GM11168 (cell line): ENCODE results near the gene RHOJ.
"Not testable (repeated sequence)": the region's sequence is repeated elsewhere in the genome, so short reads cannot be mapped to it uniquely, and the experiment has no call there.

Experiments
- in situ Hi-C: fragments of 300-500 bp; cut with MboI; formaldehyde crosslinking; loops from one replicate; pipeline ENCODE4 v1.12.0; 2022; ENCODE audit warnings: low sequenced_read_pairs; ENCODE audit not compliant: unreplicated experiment

Gene RHOJ

DNA sequence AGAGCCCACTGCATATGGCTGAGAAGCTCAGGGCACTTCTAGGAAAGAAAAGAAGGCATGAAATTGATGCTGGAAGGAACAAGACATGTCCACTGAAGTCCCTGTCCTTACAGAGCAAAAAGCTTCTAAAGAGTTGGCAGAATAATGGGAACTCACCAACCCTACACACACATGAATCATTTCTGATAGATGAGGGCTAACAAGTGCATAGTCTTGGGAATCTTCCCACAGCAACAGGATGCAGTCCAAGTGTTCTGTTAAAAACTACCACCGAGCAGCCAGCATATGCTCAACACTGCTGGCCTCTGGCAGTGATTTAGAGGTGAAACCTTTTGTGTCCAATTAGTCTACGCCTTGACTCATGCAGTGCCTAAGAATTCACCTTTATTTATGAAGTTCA lies 44.8 kb downstream of the RHOJ start:
- in situ Hi-C loops, result no loop called here

DNA sequence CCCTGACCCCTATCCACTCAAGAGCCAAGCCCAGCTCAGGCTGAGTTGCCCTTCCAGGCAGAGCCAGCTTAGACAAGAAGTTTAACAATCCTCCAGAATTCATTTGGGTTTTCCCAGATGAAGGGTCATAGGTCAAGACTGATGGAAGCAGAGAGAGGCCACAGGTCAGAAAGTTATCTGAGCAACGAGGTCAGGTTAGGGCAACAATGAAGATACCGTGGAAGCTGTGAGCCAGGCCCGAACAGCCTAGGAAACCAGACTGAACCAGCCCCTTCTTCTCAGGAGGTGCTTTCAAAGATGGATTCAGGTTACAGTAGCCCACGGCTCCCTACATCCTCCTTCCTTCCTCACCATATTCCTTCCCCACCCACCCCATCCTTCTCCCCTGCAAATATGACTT lies 53.1 kb downstream of the RHOJ start:
- in situ Hi-C loops, result no loop called here

DNA sequence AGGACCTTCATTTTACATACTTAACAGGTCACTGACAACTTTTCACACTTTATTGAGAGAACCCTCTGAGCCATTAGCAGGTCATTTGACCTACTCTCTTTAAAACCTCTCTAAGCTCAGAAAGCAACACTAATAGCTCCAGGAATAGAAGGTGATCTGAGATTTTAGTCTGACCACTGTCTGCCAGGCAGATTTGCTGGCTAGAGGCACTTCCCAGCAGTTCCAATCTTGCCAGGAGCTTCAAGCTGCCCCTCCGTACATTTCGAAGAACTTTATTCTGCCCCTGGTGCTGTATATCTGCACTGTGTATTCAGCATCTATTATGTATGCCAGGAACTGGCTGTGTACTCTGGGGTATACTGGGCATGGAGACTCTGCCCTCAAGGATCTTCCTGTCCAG lies 58.2 kb downstream of the RHOJ start:
- in situ Hi-C loops, result no loop called here

DNA sequence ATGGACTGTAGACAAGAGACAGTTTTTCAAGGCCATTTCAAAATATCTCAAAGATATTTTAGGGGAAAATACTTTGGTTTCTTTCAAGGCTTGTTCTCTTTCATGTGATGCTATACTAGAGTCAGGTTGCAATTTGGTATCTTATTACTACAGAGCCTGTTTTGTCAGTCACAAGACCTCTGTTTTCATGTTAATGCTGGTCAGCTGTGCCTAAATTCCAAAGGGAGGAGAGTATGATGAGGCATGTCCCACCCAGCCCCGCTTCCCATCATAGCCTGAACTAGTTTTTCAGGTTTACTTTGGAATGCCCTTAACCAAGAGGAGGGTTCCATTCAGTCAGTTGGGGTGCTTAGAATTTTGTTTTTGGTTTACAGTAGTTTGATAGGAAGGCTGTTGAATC lies 61.9 kb downstream of the RHOJ start:
- in situ Hi-C loops, result no loop called here

DNA sequence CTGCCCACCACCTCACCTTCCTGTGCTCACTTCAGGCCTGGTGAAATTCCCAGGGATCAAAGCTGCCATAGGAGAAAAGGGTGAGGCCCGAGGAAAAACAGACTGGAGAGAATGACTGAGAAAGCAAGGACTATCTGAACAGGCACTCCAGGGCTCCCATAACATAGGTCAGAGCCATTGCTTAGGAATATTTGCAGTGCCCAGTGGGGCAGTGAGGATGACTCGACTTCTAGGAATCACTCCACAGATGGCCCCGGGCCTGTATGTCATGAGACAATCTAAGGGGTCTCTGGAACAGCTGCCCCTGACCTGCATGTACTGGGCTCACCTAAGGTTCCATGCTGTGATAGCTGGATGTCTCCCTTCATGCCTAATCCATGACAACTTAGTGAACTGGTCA lies 62.9 kb downstream of the RHOJ start:
- in situ Hi-C loops, result no loop called here

DNA sequence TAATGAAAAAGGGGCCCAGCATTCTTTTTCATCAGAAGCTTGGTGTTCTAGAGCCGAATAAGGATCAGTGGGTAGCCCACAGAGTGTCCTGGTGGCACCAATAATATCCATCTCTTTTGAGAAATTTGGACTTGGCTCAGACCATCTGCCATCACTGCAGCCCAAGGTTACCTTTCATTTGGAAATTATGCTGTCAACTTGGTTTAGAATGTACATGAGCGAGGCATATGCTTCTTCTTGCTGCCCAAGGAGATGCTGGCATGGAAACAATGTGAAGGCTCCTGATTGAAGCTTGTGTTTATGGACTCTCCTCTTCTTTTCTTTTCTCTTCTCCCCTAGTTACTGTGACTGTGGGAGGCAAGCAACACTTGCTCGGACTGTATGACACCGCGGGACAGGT lies 64.5 kb downstream of the RHOJ start:
- in situ Hi-C loops, result no loop called here

DNA sequence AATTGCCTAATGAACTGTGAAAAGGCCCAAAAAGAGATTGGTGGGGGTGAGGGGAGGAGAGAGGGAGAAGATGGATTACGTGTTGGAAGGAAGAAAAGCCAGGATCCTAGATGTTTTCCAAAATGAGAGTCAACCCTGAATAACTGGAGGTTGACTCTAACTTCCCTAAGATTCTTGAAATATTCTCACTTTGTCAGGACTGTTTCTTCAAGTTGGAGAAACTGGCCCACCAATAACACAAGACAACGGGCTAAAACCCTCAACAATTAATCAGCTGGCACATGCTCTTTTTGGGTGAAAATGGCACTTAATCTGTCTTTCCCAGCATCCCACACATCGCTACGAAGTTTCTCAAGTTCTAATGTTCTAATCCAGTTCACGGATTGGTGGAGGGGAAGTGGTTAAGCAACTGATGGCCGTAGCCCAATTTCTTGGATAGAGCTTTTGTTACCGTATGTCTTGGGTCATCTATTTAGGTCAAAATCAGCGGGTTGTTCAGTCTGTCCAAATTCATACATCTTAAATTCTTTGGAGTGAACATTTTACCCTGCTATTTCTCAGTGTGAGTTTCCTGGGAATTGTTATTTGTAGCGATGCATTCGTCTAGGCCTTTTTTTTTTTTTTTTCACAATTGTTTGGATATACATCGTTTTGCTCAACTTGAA lies 65.5 kb downstream of the RHOJ start:
- in situ Hi-C loops, result loop anchor here (5.0 kb wide), 1 partner anchor 1102 kb away; no protein-coding TSS in a partner anchor

DNA sequence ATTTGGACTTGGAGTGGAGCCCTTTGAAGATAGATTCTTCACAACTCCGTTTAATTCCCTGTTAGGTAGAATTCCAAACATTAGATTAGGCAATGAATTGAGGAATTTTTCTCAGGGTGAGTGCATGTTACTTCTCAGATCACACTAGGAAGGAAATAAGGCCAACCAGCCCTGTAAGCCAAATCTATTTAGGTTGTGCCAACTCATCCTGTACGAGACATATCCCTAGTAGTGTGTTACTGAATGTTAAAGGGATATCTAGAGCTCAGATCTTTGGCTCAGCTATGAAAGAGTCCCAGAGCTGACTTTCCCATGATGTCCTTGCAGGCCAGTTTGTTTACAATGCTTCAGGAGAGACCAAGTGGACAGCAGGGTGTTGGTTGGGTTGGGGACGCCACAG lies 68.9 kb downstream of the RHOJ start:
- in situ Hi-C loops, result loop anchor here (5.0 kb wide), 1 partner anchor 1106 kb away; no protein-coding TSS in a partner anchor

DNA sequence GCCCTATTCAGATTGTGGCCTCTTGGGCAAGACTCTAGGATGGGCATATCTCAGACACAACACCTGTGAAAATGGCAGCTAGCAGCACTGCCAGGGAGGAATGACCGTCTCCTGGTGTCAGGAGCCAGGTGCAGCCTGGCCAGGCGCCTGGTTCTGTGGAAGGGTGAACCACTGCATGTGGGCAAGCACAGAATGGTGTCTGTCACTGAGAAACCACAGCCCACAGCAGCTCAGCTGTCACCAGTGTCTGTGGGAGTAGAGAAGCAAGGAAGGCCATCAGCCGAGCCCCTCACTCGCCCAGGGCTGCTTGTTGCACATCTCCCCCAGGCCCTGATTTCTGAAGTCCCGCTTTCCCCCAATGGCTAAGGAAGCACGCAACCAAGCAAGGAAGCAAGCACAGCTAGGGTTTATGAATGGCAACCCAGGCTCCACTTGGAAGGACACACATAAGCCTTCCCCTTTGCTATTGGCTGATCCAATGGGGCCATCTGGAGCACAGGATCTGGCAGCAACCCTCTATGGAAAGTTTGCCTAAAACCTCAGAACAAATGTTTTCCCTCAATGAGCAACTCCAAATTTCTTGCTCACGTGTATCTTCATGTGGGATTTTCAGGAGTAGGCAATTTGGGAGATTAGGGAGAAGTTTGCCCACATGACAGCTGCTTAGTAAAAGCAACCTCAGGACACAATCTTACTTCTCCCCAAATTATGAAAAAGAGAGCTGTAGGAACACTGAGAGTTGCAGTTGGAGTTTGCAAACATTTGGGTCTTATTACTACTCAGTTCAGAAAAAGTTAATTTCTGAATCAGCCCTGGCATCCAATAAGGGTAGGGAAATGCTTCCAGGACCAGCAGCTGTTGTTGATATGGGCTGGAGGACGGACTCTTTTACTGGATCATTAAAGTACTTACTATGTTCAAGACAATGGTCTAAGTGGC lies 69.7 kb downstream of the RHOJ start:
- in situ Hi-C loops, result loop anchor here (5.0 kb wide), 1 partner anchor 1107 kb away; no protein-coding TSS in a partner anchor

DNA sequence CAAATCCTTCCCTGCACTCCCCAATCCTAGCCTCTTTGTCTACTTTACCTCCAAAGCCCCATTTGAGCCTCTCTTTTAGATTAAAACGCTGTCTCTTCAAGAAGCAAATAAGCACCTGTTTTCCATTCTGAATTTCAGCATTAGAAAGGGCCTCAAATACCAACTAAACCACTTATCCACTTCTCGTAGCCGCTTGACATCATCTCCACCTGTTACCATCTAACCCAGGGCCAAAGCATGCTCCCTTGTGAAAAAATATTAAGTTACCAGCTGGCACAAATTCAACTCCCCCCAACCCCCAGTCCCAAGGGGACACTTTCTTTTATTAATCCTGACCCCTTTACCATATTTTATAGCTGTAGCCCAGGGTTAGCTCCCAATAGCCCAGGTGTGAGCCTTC lies 71.4 kb downstream of the RHOJ start:
- in situ Hi-C loops, result no loop called here

DNA sequence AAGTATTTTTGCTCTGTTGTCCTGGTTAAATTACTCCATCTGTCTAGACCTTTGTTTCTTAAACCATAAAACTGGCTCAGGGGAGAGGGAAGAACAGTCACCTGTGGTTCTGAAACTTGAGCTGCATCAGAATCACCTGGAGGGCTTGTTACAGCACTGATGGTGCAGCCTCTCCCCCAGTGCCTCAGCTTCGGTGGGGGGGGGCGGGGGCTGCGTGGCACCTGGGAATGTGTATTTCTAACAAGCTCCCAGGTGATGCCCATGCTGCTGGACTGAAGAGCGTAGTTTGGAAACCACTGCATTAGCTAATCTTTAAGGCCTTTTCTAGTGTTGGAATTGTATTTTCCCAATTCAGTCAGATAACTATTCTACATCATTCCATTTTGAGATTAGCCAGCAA lies 71.8 kb downstream of the RHOJ start:
- in situ Hi-C loops, result no loop called here

DNA sequence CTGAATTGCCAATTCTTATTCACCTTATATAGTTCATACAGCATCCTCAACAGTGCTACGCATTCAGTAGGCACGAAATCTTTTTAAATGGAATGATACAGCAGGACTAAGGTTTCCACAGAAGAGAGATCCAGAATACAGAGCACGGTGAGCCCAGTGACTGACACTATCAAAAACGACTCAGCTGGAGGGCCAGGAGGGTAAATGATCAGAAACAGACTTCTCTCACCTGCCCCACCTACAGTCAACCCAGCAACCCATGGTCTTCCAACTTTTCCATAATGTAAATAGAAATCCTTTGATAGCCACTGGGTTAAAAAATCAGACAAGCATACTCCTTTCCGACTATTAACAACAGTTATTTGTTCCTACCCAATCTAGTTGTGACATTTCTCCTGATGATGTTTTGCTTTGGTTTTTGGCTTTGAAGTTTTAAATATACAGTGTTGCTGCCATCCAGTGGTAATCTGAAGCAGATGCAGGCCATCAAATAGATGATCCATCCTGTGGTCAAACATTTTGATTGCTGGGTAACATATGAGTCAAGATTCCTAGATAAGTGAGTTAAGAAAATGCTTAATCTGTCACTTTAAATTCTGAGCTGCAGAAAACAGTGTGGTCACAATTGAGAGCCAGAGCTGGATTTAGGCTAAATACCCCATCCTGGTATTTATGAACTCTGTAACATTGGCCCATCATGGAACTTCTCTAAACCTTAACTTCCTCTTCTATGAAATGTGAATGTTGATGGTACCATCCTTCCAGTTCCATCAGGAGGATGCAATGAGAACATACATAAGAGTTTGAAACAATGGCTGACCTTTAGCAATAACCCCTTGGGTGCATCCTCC lies 72.5 kb downstream of the RHOJ start:
- in situ Hi-C loops, result no loop called here

DNA sequence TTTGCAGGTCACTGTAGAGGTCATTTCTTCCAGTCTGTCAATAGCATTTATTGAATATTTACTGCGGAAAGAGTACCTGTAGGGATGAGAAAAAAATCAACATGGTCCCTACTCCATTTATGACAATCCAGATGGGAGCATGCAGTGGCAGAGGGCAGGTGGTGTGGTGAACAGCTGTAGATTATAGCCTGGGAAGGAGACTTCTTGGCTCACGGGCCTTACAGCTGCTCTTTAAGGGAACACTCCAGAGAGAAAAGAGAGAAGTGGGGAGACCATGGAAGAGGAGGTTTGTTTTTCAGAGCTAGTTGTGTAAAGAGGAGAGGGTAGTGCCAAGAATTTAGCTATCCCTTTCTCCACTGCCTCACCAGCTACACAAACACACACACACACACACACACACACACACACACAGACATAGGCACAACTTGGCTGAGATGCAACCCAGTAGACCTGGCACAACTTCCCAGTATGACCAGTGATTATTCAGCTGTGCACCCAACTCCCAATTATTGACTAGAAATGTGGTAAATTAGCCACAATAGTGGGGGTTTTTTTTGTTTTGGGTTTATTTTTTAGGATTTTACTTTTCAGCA lies 73.4 kb downstream of the RHOJ start:
- in situ Hi-C loops, result no loop called here

DNA sequence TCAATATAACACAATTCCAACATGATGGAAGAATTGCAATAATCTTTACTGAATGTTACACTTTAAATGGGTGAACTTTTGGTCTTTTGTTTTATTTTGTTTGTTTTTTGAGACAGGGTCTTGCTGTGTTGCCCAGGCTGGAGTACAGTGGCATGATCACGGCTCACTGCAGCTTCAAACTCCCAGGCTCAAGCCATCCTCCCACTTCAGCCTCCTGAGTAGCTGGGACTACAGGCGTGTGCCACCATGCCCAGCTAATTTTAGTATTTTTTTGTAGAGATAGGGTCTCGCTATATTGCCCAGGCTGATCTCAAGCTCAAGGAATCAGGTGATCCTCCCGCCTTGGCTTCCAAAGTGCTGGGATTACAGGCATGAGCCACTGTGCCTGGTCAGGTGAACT lies 75.7 kb downstream of the RHOJ start:
- in situ Hi-C loops, result not testable (repeated sequence)

DNA sequence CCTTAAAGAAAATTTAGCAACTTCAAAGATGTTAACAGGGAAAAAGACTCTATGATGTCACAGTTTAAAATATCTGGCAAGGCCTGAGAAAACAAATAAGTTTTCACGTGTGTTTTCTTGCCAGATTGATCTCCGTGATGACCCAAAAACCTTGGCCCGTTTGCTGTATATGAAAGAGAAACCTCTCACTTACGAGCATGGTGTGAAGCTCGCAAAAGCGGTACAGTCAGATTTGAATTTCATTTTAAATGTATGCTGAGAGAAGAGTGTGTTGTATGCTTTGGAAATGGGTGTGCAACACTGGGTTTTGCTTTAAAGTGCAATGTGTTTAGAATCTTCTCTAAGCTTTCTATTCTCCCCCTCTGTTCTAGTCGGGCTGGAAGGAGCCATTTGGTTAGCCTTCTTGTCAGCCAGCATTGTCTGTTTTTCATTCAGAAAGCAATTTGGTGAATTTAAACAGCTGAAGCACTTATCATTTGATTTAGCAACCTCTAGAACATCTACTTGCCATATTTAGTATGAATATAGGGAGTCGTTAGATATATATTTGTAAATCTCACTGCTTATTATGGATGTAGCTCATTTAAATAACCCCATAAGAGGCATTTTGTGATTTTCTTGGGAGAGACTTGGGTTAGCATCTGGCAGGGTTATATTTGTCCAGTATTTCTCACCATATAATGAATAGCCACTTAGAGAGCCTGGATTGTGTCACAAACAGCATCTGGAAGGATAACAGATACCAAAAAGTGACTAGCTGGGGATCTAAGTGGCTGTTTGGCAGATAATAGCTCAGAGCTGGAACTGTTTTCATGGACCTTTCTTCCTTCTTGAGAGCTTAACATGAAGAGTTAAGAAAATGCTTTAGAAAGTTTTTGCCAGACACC lies 79.0 kb downstream of the RHOJ start:
- in situ Hi-C loops, result no loop called here

DNA sequence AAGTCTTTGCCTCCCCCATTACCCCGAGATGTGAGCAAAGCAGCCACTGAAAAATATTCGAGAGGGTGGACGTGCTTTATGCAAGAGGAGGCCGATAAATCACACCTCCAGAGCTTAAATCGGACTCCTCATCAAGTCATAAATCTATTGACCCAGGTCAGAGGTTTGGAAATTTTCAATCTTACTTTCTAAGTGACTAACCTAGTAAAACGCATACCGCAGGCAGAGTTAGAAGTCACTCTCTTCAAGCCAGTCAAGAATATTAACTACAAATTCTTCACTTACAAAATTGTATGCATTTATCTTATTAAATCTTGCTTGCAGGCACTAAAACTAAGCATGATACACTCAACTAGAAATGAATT lies 79.6 kb downstream of the RHOJ start:
- in situ Hi-C loops, result no loop called here

DNA sequence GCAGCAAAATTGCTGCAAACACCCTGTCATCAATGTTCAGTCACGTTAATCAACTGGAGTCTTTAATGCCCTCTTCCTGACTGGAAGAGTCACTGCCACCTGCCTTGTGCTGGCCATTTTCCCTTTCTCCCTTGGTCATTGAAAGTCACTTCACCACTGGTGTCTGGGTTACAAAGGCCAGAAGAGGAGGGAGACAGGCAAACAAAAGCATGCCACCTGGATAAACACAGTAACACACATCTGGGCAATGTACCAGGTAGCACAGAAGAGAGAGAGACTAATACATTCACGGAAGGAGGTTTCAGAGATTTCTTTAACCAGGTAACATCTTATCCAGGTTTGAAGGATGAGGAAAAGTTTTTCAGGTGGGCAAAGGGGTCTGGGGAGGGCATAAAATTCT lies 81.8 kb downstream of the RHOJ start:
- in situ Hi-C loops, result no loop called here

DNA sequence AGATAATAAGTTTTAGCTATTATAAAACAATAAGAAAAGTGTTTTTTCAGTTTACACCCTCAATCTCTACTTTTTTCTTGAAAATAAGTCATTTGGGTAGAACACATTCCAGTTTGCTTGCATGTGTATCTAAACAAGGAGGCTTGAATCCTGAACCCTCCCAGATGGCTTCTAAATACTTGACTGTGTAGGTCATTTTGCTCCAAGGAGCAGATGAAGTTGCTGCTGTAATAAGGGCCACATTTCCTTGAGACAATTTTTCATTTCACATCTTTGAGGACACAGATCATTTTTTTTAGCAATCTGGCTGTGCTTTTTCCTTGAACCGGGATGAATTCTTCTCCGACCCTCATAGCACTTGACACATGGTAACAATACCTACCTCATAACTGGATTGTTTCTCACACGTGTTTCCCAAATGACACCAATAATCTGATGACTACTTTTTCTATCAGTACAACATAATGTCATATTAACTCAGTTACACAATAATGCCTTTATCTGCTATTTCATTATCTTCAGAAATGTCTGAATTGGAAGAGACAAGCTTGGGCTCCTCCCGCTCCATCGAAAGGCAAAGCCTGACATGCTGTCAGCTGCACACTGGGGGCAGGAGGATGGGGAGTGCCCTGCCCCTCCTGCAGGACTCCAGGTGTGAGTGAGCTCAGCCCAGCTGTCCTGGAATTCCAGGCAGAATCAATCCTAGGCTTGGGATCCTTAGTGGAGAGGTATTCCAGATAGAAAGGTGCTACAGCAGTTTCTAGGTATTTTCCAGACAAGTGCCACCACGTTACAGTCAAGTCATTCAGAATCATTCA lies 83.6 kb downstream of the RHOJ start:
- in situ Hi-C loops, result no loop called here

DNA sequence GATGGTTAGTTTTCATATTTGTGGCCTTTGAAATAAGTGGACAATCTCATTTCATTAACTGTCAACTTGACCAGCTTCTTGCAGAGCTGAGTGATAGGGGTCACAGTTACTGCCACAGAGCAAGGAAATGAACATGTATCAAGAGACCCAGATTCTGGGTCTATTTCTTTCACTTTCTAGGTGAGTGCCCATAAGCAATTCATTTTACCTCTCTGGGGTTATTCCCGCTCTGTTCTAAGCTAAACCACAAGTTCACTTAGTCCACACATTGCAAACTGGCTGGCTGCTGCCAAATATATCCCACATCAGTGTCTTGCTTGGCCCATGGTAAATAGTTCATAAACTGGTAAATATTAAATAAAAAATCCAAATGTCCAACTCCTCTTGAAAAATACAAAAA lies 84.6 kb downstream of the RHOJ start:
- in situ Hi-C loops, result no loop called here
